GM10248 (cell line): ENCODE measurements around the gene PRDM16.

Source experiments
- CTCF ChIA-PET: fragments of 300-600 bp; sonication (Branson Sonifier 250); formaldehyde crosslinking; extraction: SDS; loops from one replicate; lab custom pipeline; 2021; ENCODE audit warnings: antibody characterized with exemption; lab: Yijun Ruan, JAX
- POLR2A ChIA-PET: fragments of 350-650 bp; sonication (Branson Sonifier 250); formaldehyde crosslinking; extraction: SDS; loops from one replicate; lab custom pipeline; 2020; ENCODE audit warnings: antibody characterized with exemption; lab: Yijun Ruan, JAX
- DNase-seq: peaks from one replicate; pipeline ENCODE4 v3.0.0; 2012; ENCODE audit errors: extremely low spot score
- TF ChIP-seq, protein P1 (sequence below): IDR thresholded peaks from 2 replicates; pipeline ENCODE4 v1.5.1; 2012; ENCODE audit warnings: mild to moderate bottlenecking, low read depth; ENCODE audit errors: extremely low read depth, missing control alignments, control extremely low read depth

The PRDM16 gene

DNA sequence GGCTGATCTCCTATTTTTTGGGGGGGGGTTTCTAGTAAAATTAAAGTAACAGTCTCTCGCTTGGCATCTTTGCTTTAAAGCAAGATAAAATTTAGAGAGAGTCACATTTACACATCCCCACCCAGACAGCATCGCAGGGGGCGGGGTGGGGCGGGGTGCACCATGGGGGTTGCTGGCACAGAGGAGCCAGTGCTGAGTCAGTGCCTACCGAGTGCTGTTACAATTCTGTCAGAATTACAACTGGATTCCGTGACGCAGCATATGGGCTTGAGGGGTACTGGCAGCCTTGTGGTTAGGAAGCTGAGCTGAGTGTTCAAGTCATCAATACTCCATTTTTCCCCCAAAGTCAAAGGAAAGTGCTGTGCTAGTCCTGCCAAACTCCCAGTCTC is 175.9 kb downstream of the PRDM16 start:
- no peak for DNase-seq

GRCh38 chr1:3245344-3245743 is 176.3 kb downstream of the PRDM16 start:
- ChIA-PET POLR2A (no interaction called here), CTCF (no interaction called here)
- TF ChIP-seq, protein P1, sequence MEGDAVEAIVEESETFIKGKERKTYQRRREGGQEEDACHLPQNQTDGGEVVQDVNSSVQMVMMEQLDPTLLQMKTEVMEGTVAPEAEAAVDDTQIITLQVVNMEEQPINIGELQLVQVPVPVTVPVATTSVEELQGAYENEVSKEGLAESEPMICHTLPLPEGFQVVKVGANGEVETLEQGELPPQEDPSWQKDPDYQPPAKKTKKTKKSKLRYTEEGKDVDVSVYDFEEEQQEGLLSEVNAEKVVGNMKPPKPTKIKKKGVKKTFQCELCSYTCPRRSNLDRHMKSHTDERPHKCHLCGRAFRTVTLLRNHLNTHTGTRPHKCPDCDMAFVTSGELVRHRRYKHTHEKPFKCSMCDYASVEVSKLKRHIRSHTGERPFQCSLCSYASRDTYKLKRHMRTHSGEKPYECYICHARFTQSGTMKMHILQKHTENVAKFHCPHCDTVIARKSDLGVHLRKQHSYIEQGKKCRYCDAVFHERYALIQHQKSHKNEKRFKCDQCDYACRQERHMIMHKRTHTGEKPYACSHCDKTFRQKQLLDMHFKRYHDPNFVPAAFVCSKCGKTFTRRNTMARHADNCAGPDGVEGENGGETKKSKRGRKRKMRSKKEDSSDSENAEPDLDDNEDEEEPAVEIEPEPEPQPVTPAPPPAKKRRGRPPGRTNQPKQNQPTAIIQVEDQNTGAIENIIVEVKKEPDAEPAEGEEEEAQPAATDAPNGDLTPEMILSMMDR: no peak
- no peak for DNase-seq

More for the DNA sequence above, 175.9 kb downstream of the PRDM16 start:
- TF ChIP-seq, protein P1: no peak
- ChIA-PET POLR2A (no interaction called here), CTCF (no interaction called here)

- CTCF ChIA-PET: no interaction called here
Measured at GRCh38 chr1:3245768-3246167, 176.8 kb downstream of the PRDM16 start.

DNA sequence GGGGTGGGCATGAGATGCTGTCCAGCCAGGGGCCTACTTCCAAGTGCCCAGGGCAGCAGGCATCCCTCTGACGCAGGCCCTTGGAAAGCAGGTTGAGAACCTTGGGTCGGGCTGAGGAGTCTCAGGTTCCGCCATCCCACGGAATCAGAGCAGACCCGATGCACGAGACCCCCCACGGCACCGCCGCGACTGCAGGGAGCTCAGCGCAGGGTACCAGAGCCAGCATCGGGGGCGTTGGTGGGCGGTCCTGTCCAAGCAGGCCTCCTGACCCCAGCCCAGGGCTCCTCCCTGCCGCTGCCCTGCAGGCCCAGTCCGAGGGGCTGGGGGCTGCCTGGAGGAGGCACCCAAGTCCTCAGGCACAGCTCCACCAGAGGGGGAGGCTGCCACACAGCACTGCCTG is 177.2 kb downstream of the PRDM16 start:
- no peak for DNase-seq
- CTCF ChIA-PET: no interaction called here
- TF ChIP-seq, protein P1: no peak
- POLR2A ChIA-PET: no interaction called here

More at GRCh38 chr1:3245768-3246167, 176.8 kb downstream of the PRDM16 start:
- no peak for DNase-seq
- TF ChIP-seq, protein P1: no peak
- POLR2A ChIA-PET: no interaction called here

DNA sequence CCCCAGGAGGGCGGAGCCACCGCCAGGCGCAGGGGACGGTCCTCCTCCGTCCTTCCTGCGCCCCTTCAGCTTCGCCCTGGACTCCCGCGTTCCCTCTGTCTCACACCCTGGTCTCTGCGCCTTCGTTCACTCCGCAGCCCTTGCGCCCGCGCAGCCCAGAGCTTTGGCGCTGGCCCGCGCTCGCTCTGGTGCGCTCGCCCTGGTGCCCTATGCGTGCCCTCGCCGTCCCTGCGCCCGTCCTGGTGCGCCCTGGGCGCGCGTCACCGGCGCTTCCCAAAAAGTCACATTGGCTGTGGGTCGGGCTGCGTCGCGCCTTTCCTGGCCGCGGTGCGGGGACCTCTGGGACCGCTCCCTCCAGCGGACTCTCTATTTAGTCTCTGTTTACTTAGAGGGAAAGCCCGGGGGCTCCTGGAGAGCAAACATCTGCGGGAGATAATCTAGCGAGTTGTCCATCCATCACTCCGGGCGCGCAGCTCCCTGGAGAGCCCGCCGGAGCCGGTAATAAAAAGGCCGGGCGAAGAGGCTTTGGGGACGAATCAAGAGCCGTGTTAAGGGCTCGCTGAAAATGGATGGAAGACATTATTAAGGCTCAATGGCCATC is 178.6 kb downstream of the PRDM16 start:
- POLR2A ChIA-PET: no interaction called here
- DNase-seq: no peak
- CTCF ChIA-PET: no interaction called here
- TF ChIP-seq, protein P1: no peak

- no peak for DNase-seq
- CTCF ChIA-PET: no interaction called here
- POLR2A ChIA-PET: no interaction called here
- TF ChIP-seq, protein P1: no peak
Measured at GRCh38 chr1:3248155-3249141, 179.4 kb downstream of the PRDM16 start.
